OCI-LY7 (cell line): Measurements from ENCODE around the gene CPA1.

Experiments
- CTCF ChIP-seq: fragments of 200-600 bp; sonication (generic); conservative IDR thresholded peaks from 2 replicates; pipeline ENCODE4 v1.5.1; 2014; ENCODE audit warnings: mild to moderate bottlenecking, antibody characterized with exemption, low read length, moderate library complexity, mixed read lengths
- EZH2phosphoT487 ChIP-seq: fragments of 200-600 bp; sonication (generic); IDR thresholded peaks from 2 replicates; pipeline ENCODE4 v1.6.1; 2018; ENCODE audit warnings: low read depth, borderline replicate concordance, mild to moderate bottlenecking, mixed run types, antibody characterized with exemption, low read length, moderate library complexity, mixed read lengths

DNA sequence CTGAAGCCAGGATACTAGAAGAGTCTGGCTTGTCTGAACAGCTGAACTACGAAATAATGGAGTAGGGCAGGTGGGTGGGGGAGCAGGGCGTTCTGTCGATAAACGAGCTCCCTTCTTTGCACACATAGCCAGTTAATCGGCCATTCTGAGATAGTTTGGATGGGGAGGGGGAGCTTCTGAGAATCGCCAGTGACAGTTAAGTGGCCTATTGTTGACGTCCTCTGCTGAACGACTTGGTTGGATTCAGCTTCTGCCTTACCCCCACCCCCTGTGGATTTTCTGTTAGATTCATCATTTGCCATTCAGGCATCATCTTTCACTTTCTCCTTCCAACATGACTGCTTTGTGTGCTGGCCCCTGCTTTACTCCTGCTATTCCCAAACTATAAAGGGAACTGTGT is 35.2 kb upstream of the CPA1 start:
- TF ChIP-seq CTCF, result no peak
- TF ChIP-seq EZH2phosphoT487, result no peak
